Uterus (tissue), 4 donors: ENCODE data around the gene VWC2L. TPM values are rescaled to one million over a fixed set of nuclear protein-coding genes. Genes with fewer than 3 reads are reported as not detected.

ENCODE experiments used
- DNase-seq, 2 donors: peaks; one replicate each; pipeline ENCODE4 v3.0.0-alpha.2; 2019 to 2020
- H3K27ac ChIP-seq, 2 donors: fragments of 200-600 bp; sonication (generic); 1 replicate in 1 of 2; 2 replicates in 1 of 2; pipeline ENCODE4 v1.5.1; 2016 to 2018
- H3K27me3 ChIP-seq, 2 donors: fragments of 200-600 bp; sonication (generic); one replicate each; pipeline ENCODE4 v1.5.1; 2018 to 2019; ENCODE audit warnings: control low read depth in 1 of 2
- H3K36me3 ChIP-seq, 2 donors: fragments of 200-600 bp; sonication (generic); one replicate each; pipeline ENCODE4 v1.5.1; 2019; ENCODE audit warnings: control low read depth in 1 of 2
- H3K4me1 ChIP-seq, 2 donors: fragments of 200-600 bp; sonication (generic); one replicate each; pipeline ENCODE4 v1.5.1; 2018 to 2019; ENCODE audit warnings: control low read depth in 1 of 2
- H3K4me3 ChIP-seq, 2 donors: fragments of 200-600 bp; sonication (generic); 1 replicate in 1 of 2; 2 replicates in 1 of 2; pipeline ENCODE4 v1.5.1; 2018 to 2019; ENCODE audit warnings: mild to moderate bottlenecking in 1 of 2
- H3K9me3 ChIP-seq, 2 donors: fragments of 200-600 bp; sonication (generic); one replicate each; pipeline ENCODE4 v1.5.1; 2019; ENCODE audit warnings: control low read depth in 1 of 2
- CTCF ChIP-seq, 4 experiments: fragments of 200-600 bp in 2 of 4; fragments of 450-650 bp in 2 of 4; sonication (generic) in 2 of 4; IDR thresholded peaks; one replicate each; pipeline ENCODE4 v1.5.1; 2016 to 2019; ENCODE audit warnings: antibody characterized with exemption in 4 of 4, mild to moderate bottlenecking in 2 of 4, moderate library complexity in 1 of 4
- POLR2A ChIP-seq, 2 donors: fragments of 450-650 bp; IDR thresholded peaks; one replicate each; pipeline ENCODE4 v1.6.1; 2016; ENCODE audit warnings: antibody characterized with exemption in 2 of 2, mild to moderate bottlenecking in 1 of 2, moderate library complexity in 1 of 2
- intact Hi-C: fragments of 100-400 bp; cut with DNase I; formaldehyde crosslinking; loops from one replicate; pipeline ENCODE4 v1.15.1; 2023; ENCODE audit warnings: low total_unique reads
- total RNA-seq, 4 donors: library from RNA; depleted of rRNA in 3 of 4; stranded (reverse); fragments of >200 nt in 3 of 4; gene quantifications; one replicate each; pipeline versions ENCODE4 v1.1.0 to v1.2.4, GENCODE V29; 2014 to 2023
- donor health status: DM: yes; HTN: yes; CAD: no.

VWC2L gene
- total RNA-seq, 4 donors from 2014 or later: 0.21 TPM; not detected in 3

- Histone ChIP-seq H3K27me3 (no peaks in the 10 kb centered on the region), H3K27ac (no peak overlapping the region), H3K9me3 (no peaks in the 10 kb centered on the region), H3K36me3 (no peaks in the 10 kb centered on the region), H3K4me3 (no peak overlapping the region), H3K4me1 (no peaks in the 10 kb centered on the region)
- intact Hi-C loops: no loop called here
- TF ChIP-seq POLR2A (IDR thresholded peaks at IDR 0.05) (no peak), CTCF (IDR thresholded peaks at IDR 0.05) (no peak)
- no peak for DNase-seq
These were observed 139.1 kb downstream of the VWC2L start for GRCh38 chr2:214549946-214550345.

- Histone ChIP-seq H3K4me3 (no peak overlapping the region), H3K4me1 (no peaks in the 10 kb centered on the region), H3K9me3 (no peaks in the 10 kb centered on the region), H3K36me3 (no peaks in the 10 kb centered on the region), H3K27ac (no peak overlapping the region), H3K27me3 (no peaks in the 10 kb centered on the region)
- no peak for DNase-seq
- TF ChIP-seq CTCF (IDR thresholded peaks at IDR 0.05) (no peak), POLR2A (IDR thresholded peaks at IDR 0.05) (no peak)
- intact Hi-C loops: no loop called here
These were observed 139.9 kb downstream of the VWC2L start for GRCh38 chr2:214550786-214551185.

- Histone ChIP-seq H3K27ac (no peak overlapping the region), H3K27me3 (no peaks in the 10 kb centered on the region), H3K36me3 (no peaks in the 10 kb centered on the region), H3K9me3 (no peaks in the 10 kb centered on the region), H3K4me3 (no peak overlapping the region), H3K4me1 (no peaks in the 10 kb centered on the region)
- TF ChIP-seq POLR2A (IDR thresholded peaks at IDR 0.05) (no peak), CTCF (IDR thresholded peaks at IDR 0.05) (no peak)
- DNase-seq: no peak
- intact Hi-C loops: no loop called here
These were observed 147.0 kb downstream of the VWC2L start for GRCh38 chr2:214557884-214558283.

GRCh38 chr2:214558341-214558740 is 147.5 kb downstream of the VWC2L start:
- Histone ChIP-seq H3K27me3 (no peaks in the 10 kb centered on the region), H3K27ac (no peak overlapping the region), H3K36me3 (no peaks in the 10 kb centered on the region), H3K4me1 (no peaks in the 10 kb centered on the region), H3K9me3 (no peaks in the 10 kb centered on the region), H3K4me3 (no peak overlapping the region)
- no peak for DNase-seq
- no peak for TF ChIP-seq CTCF (IDR thresholded peaks at IDR 0.05)
- TF ChIP-seq POLR2A (IDR thresholded peaks at IDR 0.05): no peak
- intact Hi-C loops: no loop called here

GRCh38 chr2:214560176-214560575 is 149.3 kb downstream of the VWC2L start:
- TF ChIP-seq POLR2A (IDR thresholded peaks at IDR 0.05) (no peak), CTCF (IDR thresholded peaks at IDR 0.05) (no peak)
- H3K9me3 ChIP-seq: no peaks in the 10 kb centered on the region
- H3K36me3 ChIP-seq: no peaks in the 10 kb centered on the region
- no peak overlapping the region for H3K27ac ChIP-seq
- H3K4me3 ChIP-seq: no peak overlapping the region
- DNase-seq: no peak
- intact Hi-C loops: no loop called here
- H3K4me1 ChIP-seq: no peaks in the 10 kb centered on the region
- no peaks in the 10 kb centered on the region for H3K27me3 ChIP-seq
